HepG2 (cell line): Measurements from ENCODE around the gene ITGB1. TPM values are rescaled to one million over a fixed set of nuclear protein-coding genes. Genes with fewer than 3 reads are reported as not detected.

Experiments
- CCAR2 ChIP-seq: fragments of 200-400 bp; formaldehyde crosslinking; optimal IDR thresholded peaks from 2 replicates; pipeline ENCODE3; 2018; ENCODE audit warnings: low read depth, mild to moderate bottlenecking, low read length, moderate library complexity
- ERF ChIP-seq: IDR thresholded peaks from 2 replicates; pipeline ENCODE4 v1.6.1; 2018; ENCODE audit warnings: missing biosample characterization, missing genetic modification reagents
- FOXP4 ChIP-seq: sonication (generic); formaldehyde crosslinking; IDR thresholded peaks from 2 replicates; pipeline ENCODE4 v1.4.0; 2020; ENCODE audit warnings: missing genetic modification reagents
- HIVEP1 ChIP-seq: sonication (generic); formaldehyde crosslinking; IDR thresholded peaks from 2 replicates; pipeline ENCODE4 v1.4.0; 2020; ENCODE audit warnings: mild to moderate bottlenecking, missing genetic modification reagents
- MIER2 ChIP-seq: IDR thresholded peaks from 2 replicates; pipeline ENCODE4 v1.6.1; 2016; ENCODE audit warnings: missing biosample characterization, missing genetic modification reagents
- STAT5B ChIP-seq: sonication (generic); formaldehyde crosslinking; IDR thresholded peaks from 2 replicates; pipeline ENCODE4 v1.4.0; 2020; ENCODE audit warnings: missing genetic modification reagents
- ZBTB39 ChIP-seq: sonication (generic); formaldehyde crosslinking; IDR thresholded peaks from 2 replicates; pipeline ENCODE4 v1.5.0; 2020; ENCODE audit warnings: missing genetic modification reagents
- ZBTB4 ChIP-seq: sonication (generic); formaldehyde crosslinking; IDR thresholded peaks from 2 replicates; pipeline ENCODE4 v1.4.0; 2020; ENCODE audit warnings: missing genetic modification reagents, mild to moderate bottlenecking, borderline replicate concordance
- ZFP41 ChIP-seq: sonication (generic); formaldehyde crosslinking; IDR thresholded peaks from 2 replicates; pipeline ENCODE4 v1.4.0; 2020; ENCODE audit warnings: mild to moderate bottlenecking, missing genetic modification reagents, borderline replicate concordance
- ZNF18 ChIP-seq: sonication (generic); formaldehyde crosslinking; IDR thresholded peaks from 2 replicates; pipeline ENCODE4 v1.8.0; 2022; ENCODE audit warnings: mild to moderate bottlenecking, missing genetic modification reagents; ENCODE audit not compliant: insufficient replicate concordance
- ZNF501 ChIP-seq: sonication (generic); formaldehyde crosslinking; IDR thresholded peaks from 2 replicates; pipeline ENCODE4 v1.5.1; 2020; ENCODE audit warnings: mild to moderate bottlenecking, moderate library complexity, missing genetic modification reagents
- ZNF546 ChIP-seq: sonication (generic); formaldehyde crosslinking; conservative IDR thresholded peaks from 2 replicates; pipeline ENCODE4 v1.8.1; 2023; ENCODE audit warnings: mild to moderate bottlenecking, missing genetic modification reagents
- ZNF652 ChIP-seq: IDR thresholded peaks from 2 replicates; pipeline ENCODE4 v1.6.1; 2016; ENCODE audit warnings: low read depth, borderline replicate concordance
- polyA plus RNA-seq, 8 experiments: library from polyadenylated mRNA; depleted of rRNA in 3 of 8; stranded (reverse) in 7 of 8; unstranded in 1 of 8; fragments of >200 nt; fragmentation: Illumina TruSeq in 4 of 8; extraction: Trizol in 4 of 8; gene quantifications; 2 replicates each; pipeline versions ENCODE4 v1.2.1 to v1.2.3, GENCODE V29; 2011 to 2016; ENCODE audit warnings: low read depth in 4 of 8, missing spikeins in 1 of 8, mixed read lengths in 1 of 8; ENCODE audit not compliant: insufficient read depth in 1 of 8
- total RNA-seq, 5 experiments: library from RNA; depleted of rRNA; stranded (reverse); fragments of >200 nt; fragmentation: Illumina TruSeq; extraction: Trizol; gene quantifications; 2 replicates each; pipeline ENCODE4 v1.2.3, GENCODE V29; 2016; ENCODE audit warnings: low read depth in 1 of 5
- TF ChIP-seq, protein P1 (sequence below): sonication (generic); formaldehyde crosslinking; conservative IDR thresholded peaks from 2 replicates; pipeline ENCODE4 v1.5.0; 2020; ENCODE audit warnings: missing genetic modification reagents
- TF ChIP-seq, protein P2 (sequence below): sonication (generic); formaldehyde crosslinking; IDR thresholded peaks from 2 replicates; pipeline ENCODE4 v1.8.0; 2022; ENCODE audit warnings: mild to moderate bottlenecking, missing genetic modification reagents, borderline replicate concordance

ITGB1 gene
- total and polyA plus RNA-seq, 2 of the 13 experiments (the other 11 are each of a cell fraction or from before 2014, with no cell fraction given), result 190 to 204 TPM

DNA sequence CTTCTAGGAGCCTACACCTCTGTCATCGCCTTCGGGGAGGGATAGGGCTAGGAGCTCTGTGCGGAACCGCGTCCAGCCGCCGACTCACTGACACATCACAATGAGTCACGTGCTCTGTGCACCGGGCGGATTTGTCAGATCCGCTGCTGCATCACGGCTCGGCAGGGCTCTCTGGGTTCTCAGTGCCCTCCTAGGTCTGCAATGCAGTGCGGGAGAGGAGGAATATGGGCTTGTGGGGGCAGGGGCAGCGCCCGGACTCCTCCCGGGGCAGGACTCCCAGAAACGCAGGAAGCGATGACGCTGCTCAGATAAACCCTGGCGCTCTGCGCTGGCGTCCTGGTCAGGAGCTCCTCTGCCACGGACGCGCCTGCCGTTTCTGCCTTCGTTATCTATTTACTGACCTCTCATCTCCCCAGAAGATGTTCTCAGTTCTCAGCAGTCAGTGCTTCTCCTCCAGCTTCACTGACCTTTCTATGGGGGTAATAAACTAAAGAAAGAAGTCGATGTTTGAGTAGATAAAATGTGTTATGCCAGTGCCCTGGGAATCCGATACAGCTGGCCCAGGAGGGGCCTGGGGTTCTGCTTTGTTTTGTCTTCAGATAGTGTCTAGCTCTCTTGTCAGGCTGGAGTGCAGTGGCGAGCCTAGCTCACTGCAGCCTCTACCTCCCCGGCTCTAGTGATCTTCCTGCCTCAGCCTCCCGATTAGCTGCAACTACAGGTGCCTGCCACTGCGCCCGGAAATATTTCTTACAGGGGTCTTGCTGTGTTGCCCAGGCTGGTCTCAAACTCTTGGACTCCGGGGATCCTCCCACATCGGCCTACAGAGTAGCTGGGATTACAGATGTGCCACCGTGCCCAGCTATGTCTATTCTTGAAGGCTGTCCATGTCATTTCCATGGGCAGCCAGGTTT is 22.8 kb upstream of the ITGB1 start (continued):
- TF ChIP-seq ZNF501, result peak; percentile 68
- no peak; the same call in 1 of the 2 replicates for TF ChIP-seq MIER2
- TF ChIP-seq ZNF652 (CRISPR knock-in tag), result no peak
- TF ChIP-seq, protein P1, sequence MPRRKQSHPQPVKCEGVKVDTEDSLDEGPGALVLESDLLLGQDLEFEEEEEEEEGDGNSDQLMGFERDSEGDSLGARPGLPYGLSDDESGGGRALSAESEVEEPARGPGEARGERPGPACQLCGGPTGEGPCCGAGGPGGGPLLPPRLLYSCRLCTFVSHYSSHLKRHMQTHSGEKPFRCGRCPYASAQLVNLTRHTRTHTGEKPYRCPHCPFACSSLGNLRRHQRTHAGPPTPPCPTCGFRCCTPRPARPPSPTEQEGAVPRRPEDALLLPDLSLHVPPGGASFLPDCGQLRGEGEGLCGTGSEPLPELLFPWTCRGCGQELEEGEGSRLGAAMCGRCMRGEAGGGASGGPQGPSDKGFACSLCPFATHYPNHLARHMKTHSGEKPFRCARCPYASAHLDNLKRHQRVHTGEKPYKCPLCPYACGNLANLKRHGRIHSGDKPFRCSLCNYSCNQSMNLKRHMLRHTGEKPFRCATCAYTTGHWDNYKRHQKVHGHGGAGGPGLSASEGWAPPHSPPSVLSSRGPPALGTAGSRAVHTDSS (CRISPR knock-in tag), result no peak
- peak; percentile 70 for TF ChIP-seq ERF (CRISPR knock-in tag)
- no peak for TF ChIP-seq ZNF18 (CRISPR knock-in tag)
- peak; percentile 67 for TF ChIP-seq FOXP4 (CRISPR knock-in tag)
- TF ChIP-seq ZBTB39 (CRISPR knock-in tag), result no peak
- no peak for TF ChIP-seq ZFP41 (CRISPR knock-in tag)
- TF ChIP-seq ZBTB4, result no peak
- no peak for TF ChIP-seq STAT5B (CRISPR knock-in tag)
- TF ChIP-seq, protein P2, sequence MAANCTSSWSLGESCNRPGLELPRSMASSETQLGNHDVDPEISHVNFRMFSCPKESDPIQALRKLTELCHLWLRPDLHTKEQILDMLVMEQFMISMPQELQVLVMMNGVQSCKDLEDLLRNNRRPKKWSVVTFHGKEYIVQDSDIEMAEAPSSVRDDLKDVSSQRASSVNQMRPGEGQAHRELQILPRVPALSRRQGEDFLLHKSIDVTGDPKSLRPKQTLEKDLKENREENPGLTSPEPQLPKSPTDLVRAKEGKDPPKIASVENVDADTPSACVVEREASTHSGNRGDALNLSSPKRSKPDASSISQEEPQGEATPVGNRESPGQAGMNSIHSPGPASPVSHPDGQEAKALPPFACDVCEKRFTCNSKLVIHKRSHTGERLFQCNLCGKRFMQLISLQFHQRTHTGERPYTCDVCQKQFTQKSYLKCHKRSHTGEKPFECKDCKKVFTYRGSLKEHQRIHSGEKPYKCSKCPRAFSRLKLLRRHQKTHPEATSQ (CRISPR knock-in tag), result no peak
- no peak for TF ChIP-seq ZNF546 (CRISPR knock-in tag)
- no peak for TF ChIP-seq CCAR2
- TF ChIP-seq HIVEP1 (CRISPR knock-in tag), result no peak
